NK-92 treated with Interleukin-12 subunit alpha and Interleukin-12 subunit beta, amount 100 ng/mL, for 24 hours (cell line): Measurements from ENCODE around the gene ARHGEF4.
A peak's percentile ranks its signal among the peaks of the same experiment; 100 is the strongest.

Experiments
- DNase-seq: peaks from one replicate; lab custom pipeline; 2025; lab: John Stamatoyannopoulos, UW

The ARHGEF4 gene

GRCh38 chr2:130819608-130820278 lies 17.0 kb upstream of the ARHGEF4 start:
- DNase-seq: no peak

GRCh38 chr2:130820279-130820861 lies 16.3 kb upstream of the ARHGEF4 start:
- no peak for DNase-seq

- no peak for DNase-seq
Measured at GRCh38 chr2:130821867-130822266, 14.8 kb upstream of the ARHGEF4 start.

- no peak for DNase-seq
Measured at GRCh38 chr2:130822766-130823165, 13.9 kb upstream of the ARHGEF4 start.

DNA sequence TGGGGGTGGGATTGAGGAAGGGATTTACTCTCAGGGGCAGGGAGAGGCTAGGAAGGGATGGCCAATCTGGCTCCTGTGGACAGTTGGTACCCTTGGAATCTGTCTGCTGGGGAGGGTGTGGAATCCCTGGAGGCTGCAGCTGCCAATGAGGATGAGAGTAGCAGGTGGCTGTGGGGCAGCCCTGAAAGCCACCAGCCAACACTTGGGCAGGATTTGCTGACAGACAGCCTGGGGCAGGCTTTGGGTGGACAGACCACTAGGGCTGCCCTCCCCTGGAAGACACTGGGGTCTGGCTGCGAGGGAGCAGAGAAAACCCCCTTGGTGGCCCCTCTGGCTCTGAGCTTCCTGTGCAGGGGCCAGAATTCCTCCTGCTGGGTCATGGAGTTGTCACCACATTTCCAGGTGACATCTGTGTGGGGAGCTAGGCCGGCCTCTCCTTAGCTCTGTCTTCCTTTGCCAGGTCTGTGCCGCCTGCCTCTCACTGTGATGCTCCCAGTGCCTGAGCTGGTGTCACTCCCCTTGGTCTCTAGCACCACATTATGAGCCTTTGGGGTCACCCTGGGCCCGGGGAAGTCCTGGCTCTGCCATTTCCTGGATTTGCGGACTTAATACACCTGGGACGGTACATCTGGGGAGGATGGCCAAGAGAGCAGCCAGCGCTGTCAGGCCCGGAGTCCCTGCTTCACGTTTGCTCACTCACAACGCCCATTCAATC lies 13.4 kb upstream of the ARHGEF4 start:
- no peak for DNase-seq

GRCh38 chr2:130823886-130824491 lies 12.7 kb upstream of the ARHGEF4 start:
- no peak for DNase-seq

DNA sequence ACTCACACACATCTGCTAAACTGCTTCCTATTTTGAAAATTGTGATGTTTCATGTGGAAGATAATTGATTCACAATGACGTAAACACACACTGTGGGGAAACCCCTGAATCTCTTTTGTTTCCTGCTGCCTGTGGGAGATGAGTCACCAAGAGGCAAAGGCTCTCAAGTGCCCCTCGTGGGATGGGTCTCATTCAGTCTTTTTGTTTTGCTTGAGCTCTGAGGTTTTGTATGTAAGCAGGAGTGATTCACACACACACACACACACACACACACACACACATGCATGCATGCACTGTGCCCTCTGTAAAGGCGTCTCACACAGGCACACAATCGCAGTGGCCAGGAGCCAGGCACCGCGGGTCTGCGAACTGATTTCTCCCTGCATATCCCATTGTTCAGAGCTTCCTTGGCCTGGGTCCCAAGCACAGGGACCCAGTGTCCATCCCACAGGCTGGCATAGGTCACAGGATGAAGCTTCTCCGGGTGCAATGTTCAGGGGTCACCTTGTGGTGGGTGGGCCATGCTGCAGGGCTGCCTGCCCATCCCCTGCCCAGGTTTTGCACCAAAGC lies 12.1 kb upstream of the ARHGEF4 start:
- peak; percentile 63 for DNase-seq

DNA sequence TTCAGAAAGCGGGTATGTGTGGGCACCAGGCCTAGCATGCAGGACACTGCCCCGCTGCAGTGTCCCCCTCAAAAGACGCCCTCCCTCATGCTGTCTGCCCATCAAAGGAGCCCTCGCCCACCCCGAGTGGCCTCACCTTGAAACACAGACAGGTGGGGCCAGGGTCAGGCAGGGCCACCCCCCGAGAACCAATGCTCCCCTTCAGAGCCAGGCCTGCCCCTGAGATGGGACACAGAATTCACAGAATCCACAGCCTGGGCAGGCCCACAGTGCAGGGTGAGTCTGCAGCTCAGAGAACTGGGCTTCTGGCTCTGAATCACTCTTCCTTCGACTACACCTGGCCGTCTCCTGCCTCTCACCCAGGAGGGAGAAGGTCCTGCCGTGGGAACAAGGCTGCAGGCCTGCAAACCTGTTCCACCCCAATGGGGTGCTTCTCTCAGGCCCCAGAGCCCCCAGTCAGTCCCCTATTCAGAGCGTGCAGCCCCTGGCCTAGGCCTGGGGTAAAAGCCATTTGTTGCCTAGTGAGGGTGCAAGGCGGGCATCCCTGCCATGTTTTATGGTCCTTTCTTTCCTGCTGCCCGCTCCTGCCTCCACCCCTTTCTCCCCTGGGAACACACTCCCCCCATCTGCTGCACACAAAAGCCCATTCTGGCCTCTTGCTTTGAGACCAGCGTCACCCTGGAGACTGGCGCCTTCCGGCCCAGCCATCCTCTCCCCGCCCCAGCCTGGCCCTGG lies 11.3 kb upstream of the ARHGEF4 start:
- no peak for DNase-seq

DNA sequence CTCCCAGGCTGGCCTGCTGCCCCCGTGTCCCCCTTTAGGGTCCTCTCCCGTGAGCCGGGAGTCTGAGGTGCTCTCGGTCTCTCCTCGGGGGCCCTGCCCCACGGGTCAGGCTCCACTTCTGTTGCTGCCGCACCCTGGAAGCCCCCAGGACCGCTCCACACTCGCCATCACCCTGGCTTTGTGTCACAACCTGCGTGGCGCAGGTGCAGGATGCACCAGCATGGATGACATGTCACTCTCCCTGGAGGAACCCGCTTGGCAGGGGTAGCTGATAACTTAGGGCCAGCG lies 10.8 kb upstream of the ARHGEF4 start:
- DNase-seq: no peak

GRCh38 chr2:130826419-130826818 lies 10.3 kb upstream of the ARHGEF4 start:
- no peak for DNase-seq

GRCh38 chr2:130826821-130827501 lies 9.8 kb upstream of the ARHGEF4 start:
- DNase-seq: no peak

GRCh38 chr2:130827502-130828251 lies 9.0 kb upstream of the ARHGEF4 start:
- no peak for DNase-seq

DNA sequence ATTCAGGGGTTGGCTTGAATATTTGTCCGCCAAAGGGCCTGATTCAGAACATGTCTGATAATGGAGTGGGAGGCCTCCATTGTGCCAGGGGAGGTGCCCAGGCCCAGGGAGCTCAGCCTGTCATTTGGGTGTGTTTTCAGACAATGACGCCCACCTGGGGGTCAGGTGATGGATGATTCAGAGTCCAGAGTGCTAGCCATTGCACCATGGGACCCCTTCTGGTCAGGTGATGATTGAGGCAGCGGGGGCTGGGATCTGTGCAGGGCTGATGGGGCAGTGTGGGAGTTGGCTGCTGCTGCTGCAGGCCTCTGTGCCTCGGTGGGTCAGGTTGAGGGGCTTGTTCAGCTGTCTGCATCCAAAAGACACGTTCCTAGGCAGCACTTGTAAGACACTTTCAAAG lies 8.3 kb upstream of the ARHGEF4 start:
- DNase-seq: no peak

DNA sequence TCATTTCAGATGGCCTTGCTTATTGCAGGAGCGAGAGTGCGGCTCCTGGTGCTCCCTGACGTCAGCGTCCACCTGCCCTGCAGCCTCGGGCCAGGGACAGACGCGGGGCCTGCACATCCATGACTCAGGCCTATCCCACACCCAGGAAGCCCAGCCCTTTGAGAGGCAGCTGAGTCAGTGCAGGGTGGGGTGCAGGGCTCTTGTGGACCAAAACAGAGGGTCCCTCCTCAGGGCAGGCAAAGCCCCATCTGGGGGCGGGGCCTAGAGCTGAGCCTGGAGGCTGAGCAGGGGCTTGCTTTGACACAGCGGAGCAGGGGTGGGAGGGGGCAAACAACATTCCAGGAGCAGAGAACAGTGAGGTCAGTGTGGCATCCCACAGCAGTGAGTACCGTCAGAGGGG lies 7.7 kb upstream of the ARHGEF4 start:
- no peak for DNase-seq

DNA sequence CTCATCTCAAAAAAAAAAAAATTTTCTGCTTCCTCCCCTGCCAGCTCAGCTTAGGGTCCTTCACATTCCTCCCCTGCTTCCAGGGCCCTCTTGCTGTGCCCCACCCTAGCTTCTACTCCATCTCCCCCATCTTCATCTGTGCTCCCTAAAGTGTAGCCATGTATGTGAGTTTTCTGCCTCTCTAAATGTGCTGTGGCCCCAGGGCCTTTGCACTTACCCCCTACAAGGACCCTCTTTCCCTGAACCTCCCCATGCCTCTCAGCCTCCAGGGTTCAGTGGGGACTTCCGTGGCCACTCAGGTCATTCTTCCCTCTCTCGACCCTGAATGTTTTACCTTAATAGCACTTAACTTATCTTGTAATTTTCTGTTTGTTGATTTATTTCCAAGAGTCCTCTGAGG lies 6.2 kb upstream of the ARHGEF4 start:
- no peak for DNase-seq

DNA sequence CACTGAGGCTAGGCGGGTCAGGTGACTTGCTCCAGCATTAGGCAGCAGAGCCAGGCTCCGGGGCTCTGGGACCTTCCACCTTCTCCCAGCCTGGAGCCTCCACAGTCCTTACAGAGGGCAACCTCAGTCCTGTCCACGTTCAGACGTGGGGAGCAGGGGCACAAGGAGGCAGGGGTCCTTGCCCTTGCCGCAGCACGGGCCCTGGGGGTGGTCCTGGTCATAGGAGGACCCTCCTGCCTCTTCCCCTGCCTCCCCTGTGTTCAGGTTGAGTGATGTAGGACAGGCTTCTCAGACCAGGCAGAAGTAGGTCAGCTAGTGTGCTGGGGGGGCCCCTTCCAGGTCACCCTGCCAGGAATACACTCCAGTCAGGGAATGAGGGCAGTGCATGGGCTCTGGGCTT lies 5.4 kb upstream of the ARHGEF4 start:
- DNase-seq: no peak

- DNase-seq: no peak
Measured at GRCh38 chr2:130832296-130832940, 4.3 kb upstream of the ARHGEF4 start.

DNA sequence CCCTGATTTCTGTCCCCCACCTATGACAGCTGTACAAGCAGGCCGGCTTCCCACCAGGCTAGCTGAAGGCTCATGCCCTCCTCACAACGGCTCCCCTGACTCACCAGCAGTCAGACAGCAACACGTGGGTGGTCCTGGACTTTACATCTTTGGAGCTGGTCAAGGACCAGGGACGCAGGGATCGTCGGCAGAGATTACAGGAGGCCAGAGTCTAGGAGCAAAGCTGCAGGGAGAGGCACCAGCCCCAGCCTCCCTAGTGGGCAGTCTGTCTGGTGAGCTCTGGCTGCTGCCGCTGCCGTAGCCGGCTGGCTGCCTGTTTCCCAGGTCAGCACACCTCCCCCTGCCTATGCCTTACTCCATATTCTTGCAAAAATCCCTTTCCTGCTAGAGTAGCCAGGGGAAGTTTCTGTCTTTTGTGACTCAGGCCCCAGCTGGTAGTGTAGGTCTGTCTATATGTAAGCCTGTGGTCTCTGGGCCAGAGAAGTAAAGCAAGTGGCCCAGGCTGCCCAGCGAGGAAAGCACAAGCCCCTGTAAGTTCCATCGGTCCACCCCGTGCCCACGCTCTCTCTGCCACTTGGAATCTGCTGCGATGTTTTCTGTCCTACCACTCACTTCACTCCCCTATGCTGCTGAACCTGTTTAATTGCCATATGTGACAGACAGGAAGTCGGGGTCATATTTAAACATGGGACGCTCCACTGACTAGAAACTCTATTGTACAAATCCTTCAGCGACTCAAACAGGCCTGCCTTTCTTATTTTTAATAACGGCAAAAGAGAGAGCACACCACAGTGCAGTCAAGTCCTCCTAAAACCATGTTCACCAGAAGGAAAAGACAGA lies 2.4 kb upstream of the ARHGEF4 start:
- DNase-seq: no peak
